Mesenchymal stem cell (in vitro differentiated cells and primary cell): ENCODE measurements around the gene PTH2R.
"Not testable (repeated sequence)": the region's sequence is repeated elsewhere in the genome, so short reads cannot be mapped to it uniquely, and the experiment has no call there.

Experiments used
- DNase-seq: peaks from one replicate; pipeline ENCODE4 v3.0.0-alpha.2; 2013
- H2AFZ ChIP-seq: one replicate; pipeline ENCODE4 v1.6.1; 2013; ENCODE audit warnings: low read depth, mild to moderate bottlenecking, control low read depth, inconsistent platforms, low read length, moderate library complexity
- H2AK5ac ChIP-seq: 2 replicates; pipeline ENCODE4 v1.6.1; 2013; ENCODE audit warnings: low read length, moderate library complexity, mild to moderate bottlenecking, inconsistent platforms; ENCODE audit not compliant: severe bottlenecking
- H2BK120ac ChIP-seq: one replicate; pipeline ENCODE4 v1.6.1; 2013; ENCODE audit warnings: low read depth, mild to moderate bottlenecking, inconsistent platforms, low read length, moderate library complexity
- H2BK12ac ChIP-seq, 2 experiments: one replicate each; pipeline ENCODE4 v1.6.1; 2013; ENCODE audit warnings: inconsistent platforms in 2 of 2, low read length in 2 of 2, mild to moderate bottlenecking in 2 of 2, moderate library complexity in 2 of 2, control low read depth in 1 of 2
- H2BK15ac ChIP-seq: one replicate; pipeline ENCODE4 v1.6.1; 2013; ENCODE audit warnings: mild to moderate bottlenecking, low read depth, inconsistent platforms; ENCODE audit not compliant: poor library complexity, severe bottlenecking
- H2BK5ac ChIP-seq: 2 replicates; pipeline ENCODE4 v1.6.1; 2013; ENCODE audit warnings: low read depth, mild to moderate bottlenecking, low read length, control low read depth, inconsistent platforms; ENCODE audit not compliant: poor library complexity, severe bottlenecking
- H3K14ac ChIP-seq, 2 experiments: one replicate each; pipeline ENCODE4 v1.6.1; 2013; ENCODE audit warnings: inconsistent platforms in 2 of 2, low read length in 2 of 2, control low read depth in 1 of 2, mild to moderate bottlenecking in 1 of 2, moderate library complexity in 1 of 2
- H3K18ac ChIP-seq, 2 experiments: one replicate each; pipeline ENCODE4 v1.6.1; 2013; ENCODE audit warnings: inconsistent platforms in 2 of 2, low read length in 2 of 2, control low read depth in 1 of 2, low read depth in 1 of 2, mild to moderate bottlenecking in 1 of 2
- H3K23ac ChIP-seq, 2 experiments: one replicate each; pipeline ENCODE4 v1.6.1; 2013; ENCODE audit warnings: inconsistent platforms in 2 of 2, low read length in 2 of 2, mild to moderate bottlenecking in 2 of 2, moderate library complexity in 2 of 2, control low read depth in 1 of 2
- H3K27ac ChIP-seq: 2 replicates; pipeline ENCODE4 v1.5.1; 2013; ENCODE audit warnings: mild to moderate bottlenecking, moderate library complexity, low read length, control low read depth, inconsistent platforms; ENCODE audit not compliant: poor library complexity, severe bottlenecking
- H3K27me3 ChIP-seq, 2 experiments: 2 replicates each; pipeline versions ENCODE4 v1.6.1 to v1.7.0; 2013; ENCODE audit warnings: low read length in 2 of 2, mild to moderate bottlenecking in 2 of 2, moderate library complexity in 2 of 2, control low read depth in 1 of 2, inconsistent platforms in 1 of 2; ENCODE audit not compliant: control insufficient read depth in 1 of 2, insufficient read depth in 1 of 2
- H3K36me3 ChIP-seq, 2 experiments: 2 replicates each; pipeline versions ENCODE4 v1.6.1 to v1.7.0; 2013; ENCODE audit warnings: low read length in 2 of 2, control low read depth in 1 of 2, inconsistent platforms in 1 of 2, low read depth in 1 of 2, mild to moderate bottlenecking in 1 of 2; ENCODE audit not compliant: insufficient read depth in 2 of 2, control insufficient read depth in 1 of 2
- H3K4ac ChIP-seq, 2 experiments: one replicate each; pipeline ENCODE4 v1.6.1; 2013; ENCODE audit warnings: inconsistent platforms in 2 of 2, low read length in 2 of 2, mild to moderate bottlenecking in 2 of 2, moderate library complexity in 2 of 2, control low read depth in 1 of 2, low read depth in 1 of 2
- H3K4me1 ChIP-seq: 2 replicates; pipeline ENCODE4 v1.6.1; 2013; ENCODE audit warnings: low read depth, low read length, control low read depth; ENCODE audit not compliant: control insufficient read depth, insufficient read depth
- H3K4me2 ChIP-seq: 2 replicates; pipeline ENCODE4 v1.6.1; 2013; ENCODE audit warnings: low read length, mild to moderate bottlenecking, inconsistent platforms; ENCODE audit not compliant: poor library complexity, severe bottlenecking
- H3K4me3 ChIP-seq, 2 experiments: 2 replicates each; pipeline versions ENCODE4 v1.5.1 to v1.7.0; 2013; ENCODE audit warnings: low read length in 2 of 2, mild to moderate bottlenecking in 2 of 2, control low read depth in 1 of 2, low read depth in 1 of 2; ENCODE audit not compliant: insufficient read depth in 1 of 2
- H3K79me1 ChIP-seq: replicated peaks from 2 replicates; pipeline ENCODE4 v1.6.1; 2013; ENCODE audit warnings: mild to moderate bottlenecking, control low read depth, low read length, inconsistent platforms; ENCODE audit not compliant: poor library complexity, severe bottlenecking
- H3K9ac ChIP-seq: 2 replicates; pipeline ENCODE4 v1.7.0; 2013; ENCODE audit warnings: mild to moderate bottlenecking, low read length, moderate library complexity
- H3K9me3 ChIP-seq: 2 replicates; pipeline ENCODE4 v1.7.0; 2013; ENCODE audit warnings: mild to moderate bottlenecking, low read length; ENCODE audit not compliant: control insufficient read depth
- H4K8ac ChIP-seq: one replicate; pipeline ENCODE4 v1.6.1; 2013; ENCODE audit warnings: inconsistent platforms, mild to moderate bottlenecking, low read length, moderate library complexity
- H4K91ac ChIP-seq: one replicate; pipeline ENCODE4 v1.6.1; 2013; ENCODE audit warnings: mild to moderate bottlenecking, low read length, inconsistent platforms
- WGBS: methylation state at CpG from one replicate; pipeline ENCODE4 v1.1.7; 2013; ENCODE audit warnings: mixed read lengths; 5-methylcytosine and 5-hydroxymethylcytosine counted together

PTH2R gene

GRCh38 chr2:208515099-208515498 lies 108.5 kb downstream of the PTH2R start:
- H4K8ac ChIP-seq = no peak overlapping the region
- no peaks in the 10 kb centered on the region for H3K79me1 ChIP-seq
- H4K91ac ChIP-seq = no peak overlapping the region
- H3K36me3 ChIP-seq = no peaks in the 10 kb centered on the region
- no peak overlapping the region for H3K23ac ChIP-seq
- no peak overlapping the region for H3K9ac ChIP-seq
- 50% methylated on average over 1 of the region's 1 CpG for WGBS
- H2AFZ ChIP-seq = no peak overlapping the region
- H3K18ac ChIP-seq = no peak overlapping the region
- H3K14ac ChIP-seq = no peak overlapping the region
- H3K4ac ChIP-seq = no peak overlapping the region
- no peak overlapping the region for H2BK5ac ChIP-seq
- H2BK15ac ChIP-seq = no peak overlapping the region
- no peak overlapping the region for H3K4me2 ChIP-seq
- no peak overlapping the region for H2AK5ac ChIP-seq
- no peak overlapping the region for H2BK120ac ChIP-seq
- H2BK12ac ChIP-seq = no peak overlapping the region
- no peaks in the 10 kb centered on the region for H3K27me3 ChIP-seq
- no peak overlapping the region for H3K4me3 ChIP-seq
- no peak overlapping the region for H3K27ac ChIP-seq
- DNase-seq = no peak
- H3K4me1 ChIP-seq = no peaks in the 10 kb centered on the region
- H3K9me3 ChIP-seq = peaks cover 5% of the 10 kb centered on the region

- H2AFZ ChIP-seq = not testable (repeated sequence)
These were observed 116.5 kb downstream of the PTH2R start for GRCh38 chr2:208523069-208523468.

GRCh38 chr2:208525165-208525564 lies 118.6 kb downstream of the PTH2R start:
- not testable (repeated sequence) for H3K9ac ChIP-seq, H3K27me3 ChIP-seq, H3K79me1 ChIP-seq, H3K4me3 ChIP-seq, H3K27ac ChIP-seq, H4K91ac ChIP-seq, H2AK5ac ChIP-seq, H3K23ac ChIP-seq, H2BK12ac ChIP-seq, H3K14ac ChIP-seq, H3K4me1 ChIP-seq, H3K9me3 ChIP-seq, H4K8ac ChIP-seq, H2BK120ac ChIP-seq, DNase-seq, H3K18ac ChIP-seq, H2AFZ ChIP-seq, H3K4me2 ChIP-seq, H3K4ac ChIP-seq, H2BK5ac ChIP-seq, H2BK15ac ChIP-seq, H3K36me3 ChIP-seq
- 71% methylated on average over 6 of the region's 6 CpGs for WGBS

More at GRCh38 chr2:208523069-208523468, 116.5 kb downstream of the PTH2R start:
- not testable (repeated sequence) for H3K27ac ChIP-seq, H3K4me3 ChIP-seq, H3K4me2 ChIP-seq, H4K91ac ChIP-seq, H2BK12ac ChIP-seq, H2AK5ac ChIP-seq, H3K18ac ChIP-seq, H3K4ac ChIP-seq, H2BK15ac ChIP-seq, H3K36me3 ChIP-seq, H3K79me1 ChIP-seq, H4K8ac ChIP-seq, H2BK5ac ChIP-seq, H3K27me3 ChIP-seq, H3K4me1 ChIP-seq, H3K9ac ChIP-seq, H3K23ac ChIP-seq, H3K9me3 ChIP-seq, H3K14ac ChIP-seq, DNase-seq, H2BK120ac ChIP-seq

GRCh38 chr2:208529796-208530195 lies 123.2 kb downstream of the PTH2R start:
- H3K14ac ChIP-seq = no peak overlapping the region
- peaks cover 4% of the 10 kb centered on the region for H3K4me1 ChIP-seq
- 79% methylated on average over 5 of the region's 5 CpGs for WGBS
- H3K9me3 ChIP-seq = peaks cover 8% of the 10 kb centered on the region
- H3K4ac ChIP-seq = no peak overlapping the region
- no peaks in the 10 kb centered on the region for H3K27me3 ChIP-seq
- H3K36me3 ChIP-seq = no peaks in the 10 kb centered on the region
- H4K91ac ChIP-seq = no peak overlapping the region
- H3K4me3 ChIP-seq = no peak overlapping the region
- no peak for DNase-seq
- no peak overlapping the region for H4K8ac ChIP-seq
- H2BK15ac ChIP-seq = no peak overlapping the region
- H3K79me1 ChIP-seq = no peaks in the 10 kb centered on the region
- H2AFZ ChIP-seq = no peak overlapping the region
- no peak overlapping the region for H2AK5ac ChIP-seq
- H3K9ac ChIP-seq = no peak overlapping the region
- no peak overlapping the region for H2BK5ac ChIP-seq
- H3K23ac ChIP-seq = no peak overlapping the region
- no peak overlapping the region for H3K4me2 ChIP-seq
- H3K18ac ChIP-seq = no peak overlapping the region
- H3K27ac ChIP-seq = no peak overlapping the region
- no peak overlapping the region for H2BK12ac ChIP-seq
- H2BK120ac ChIP-seq = no peak overlapping the region
